Natural killer cell (primary cell): ENCODE data around the gene TRAF2. TPM values are rescaled to one million over a fixed set of nuclear protein-coding genes. Genes with fewer than 3 reads are reported as not detected.
"Not testable (repeated sequence)": the region's sequence is repeated elsewhere in the genome, so short reads cannot be mapped to it uniquely, and the experiment has no call there.

Experiments used
- ATAC-seq, 3 donors: fragments of 150-1000 bp in 2 of 3; fragments of 200-7000 bp in 1 of 3; cut with Tn5 transposase; 1 replicate in 1 of 3; 2 replicates in 2 of 3; pipeline ENCODE4 v1.10.0; 2021; ENCODE audit warnings: mild to moderate bottlenecking in 2 of 3, moderate library complexity in 2 of 3
- DNase-seq, 2 donors: peaks; one replicate each; pipeline versions ENCODE4 v3.0.0 to v3.0.0-alpha.2; 2013 to 2021; ENCODE audit warnings: mixed read lengths in 1 of 2
- H3K27ac ChIP-seq: one replicate; pipeline ENCODE4 v1.5.1; 2013; ENCODE audit warnings: mild to moderate bottlenecking, low read length
- H3K27me3 ChIP-seq: one replicate; pipeline ENCODE4 v1.6.1; 2013; ENCODE audit warnings: low read length; ENCODE audit not compliant: control insufficient read depth, insufficient read depth
- H3K36me3 ChIP-seq: one replicate; pipeline ENCODE4 v1.6.1; 2013; ENCODE audit warnings: low read length; ENCODE audit not compliant: control insufficient read depth, insufficient read depth
- H3K4me1 ChIP-seq: one replicate; pipeline ENCODE4 v1.6.1; 2013; ENCODE audit warnings: low read length; ENCODE audit not compliant: control insufficient read depth, insufficient read depth
- H3K4me3 ChIP-seq: one replicate; pipeline ENCODE4 v1.5.1; 2013; ENCODE audit warnings: low read length
- H3K9me3 ChIP-seq: one replicate; pipeline ENCODE4 v1.6.1; 2013; ENCODE audit warnings: low read length; ENCODE audit not compliant: control insufficient read depth, insufficient read depth
- H3K27ac Mint-ChIP-seq, 2 donors: one replicate each; pipeline ENCODE4 v1.8.0; 2022; ENCODE audit warnings: mild to moderate bottlenecking in 2 of 2, mixed read lengths in 2 of 2, moderate library complexity in 1 of 2
- H3K27me3 Mint-ChIP-seq, 2 donors: one replicate each; pipeline ENCODE4 v1.8.0; 2022; ENCODE audit warnings: low read depth in 2 of 2, mixed read lengths in 2 of 2
- H3K36me3 Mint-ChIP-seq: one replicate; pipeline ENCODE4 v1.8.0; 2022; ENCODE audit warnings: mixed read lengths
- H3K4me1 Mint-ChIP-seq, 2 donors: one replicate each; pipeline ENCODE4 v1.8.0; 2022; ENCODE audit warnings: mixed read lengths in 2 of 2
- H3K4me3 Mint-ChIP-seq: one replicate; pipeline ENCODE4 v1.8.0; 2022; ENCODE audit warnings: mild to moderate bottlenecking, moderate library complexity, mixed read lengths
- H3K9me3 Mint-ChIP-seq, 2 donors: one replicate each; pipeline ENCODE4 v1.8.0; 2022; ENCODE audit warnings: mixed read lengths in 2 of 2
- CTCF ChIP-seq: fragments of 200-600 bp; IDR thresholded peaks from one replicate; pipeline ENCODE4 v1.8.0; 2022; ENCODE audit warnings: antibody characterized with exemption
- WGBS: methylation state at CpG from one replicate; pipeline ENCODE4 v1.1.7; 2013; ENCODE audit warnings: missing lambda C conversion rate; ENCODE audit not compliant: insufficient coverage; 5-methylcytosine and 5-hydroxymethylcytosine counted together
- intact Hi-C: fragments of 100-400 bp; cut with micrococcal nuclease; formaldehyde crosslinking; loops from one replicate; pipeline ENCODE4 v1.14.2; 2022
- total RNA-seq, 4 donors: library from RNA; stranded (reverse); fragments of 120-200 nt in 1 of 4; gene quantifications; one replicate each; pipeline versions ENCODE4 v1.2.3 to v1.2.4, GENCODE V29; 2013 to 2022

TRAF2 gene
- total RNA-seq, 3 donors from 2014 or later (not counting 1 experiment from before 2014, with no cell fraction given) = 17.4 to 35.5 (median 25.0) TPM

DNA sequence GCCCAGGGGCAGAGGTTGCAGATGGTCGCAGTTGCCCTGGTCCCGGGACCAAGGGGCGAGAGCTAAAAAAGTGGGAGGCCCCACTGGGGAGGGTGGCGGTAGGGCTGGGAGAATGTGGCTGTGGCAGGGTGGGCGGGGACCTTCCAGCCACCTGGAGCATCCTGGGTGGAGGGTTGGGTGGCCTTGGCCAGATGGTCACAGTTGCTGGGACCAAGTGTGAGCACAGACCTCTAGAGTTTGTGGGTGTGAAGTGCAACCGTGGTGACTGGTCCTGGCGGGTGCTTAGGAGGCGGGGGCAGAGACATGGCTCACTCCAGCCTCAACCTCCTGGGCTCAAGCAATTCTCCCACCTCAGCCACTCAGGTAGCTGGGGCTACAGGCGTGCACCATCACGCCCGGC is 5.7 kb upstream of the TRAF2 start:
- Mint-ChIP-seq H3K27ac (peak overlapping the region; percentile 89 to 93), H3K4me3 (peak overlapping the region; percentile 51), H3K36me3 (no peaks in the 10 kb centered on the region), H3K4me1 (peaks cover 8 to 26% of the 10 kb centered on the region in 2 donors), H3K27me3 (no peaks in the 10 kb centered on the region), H3K9me3 (no peaks in the 10 kb centered on the region)
- no peak overlapping the region for H3K4me3 ChIP-seq
- ATAC-seq (no peak), DNase-seq (no peak)
- no peak overlapping the region for H3K27ac ChIP-seq
- no peak for TF ChIP-seq CTCF
- peaks cover 46% of the 10 kb centered on the region for H3K4me1 ChIP-seq
- no peaks in the 10 kb centered on the region for H3K9me3 ChIP-seq
- intact Hi-C loops = no loop called here
- 64% methylated on average over 11 of the region's 11 CpGs for WGBS
- H3K27me3 ChIP-seq = no peaks in the 10 kb centered on the region
- no peaks in the 10 kb centered on the region for H3K36me3 ChIP-seq

GRCh38 chr9:136881691-136882108 is 4.6 kb upstream of the TRAF2 start:
- H3K4me3 ChIP-seq = peak overlapping the region; percentile 30
- no peaks in the 10 kb centered on the region for H3K9me3 ChIP-seq
- Mint-ChIP-seq H3K27me3 (no peaks in the 10 kb centered on the region), H3K27ac (peak overlapping the region; percentile 89 to 93), H3K4me3 (peak overlapping the region; percentile 81), H3K9me3 (no peaks in the 10 kb centered on the region), H3K4me1 (peaks cover 8 to 26% of the 10 kb centered on the region in 2 donors), H3K36me3 (no peaks in the 10 kb centered on the region)
- intact Hi-C loops = loop anchor here (1.0 kb wide), 2 partner anchors 15 to 111 kb away; partner anchors contain the start of genes EDF1 and PAXX
- TF ChIP-seq CTCF = no peak
- H3K36me3 ChIP-seq = no peaks in the 10 kb centered on the region
- peak in 1 of 3 donors; percentile 6 for ATAC-seq
- H3K4me1 ChIP-seq = peaks cover 48% of the 10 kb centered on the region
- H3K27ac ChIP-seq = peak overlapping the region; percentile 90
- DNase-seq = peak; percentile 42 to 64
- H3K27me3 ChIP-seq = no peaks in the 10 kb centered on the region
- WGBS = 3% methylated on average over 8 of the region's 9 CpGs

- H3K27ac ChIP-seq = peak overlapping the region; percentile 90
- intact Hi-C loops = loop anchor here (1.0 kb wide), 2 partner anchors 16 to 110 kb away; partner anchors contain the start of genes EDF1 and PAXX
- no peaks in the 10 kb centered on the region for H3K9me3 ChIP-seq
- ATAC-seq (peak; percentile 57 to 74 (median 60)), DNase-seq (peak; percentile 86 to 94)
- H3K27me3 ChIP-seq = no peaks in the 10 kb centered on the region
- peak overlapping the region; percentile 81 for H3K4me3 Mint-ChIP-seq
- H3K9me3 Mint-ChIP-seq = no peaks in the 10 kb centered on the region
- 21% methylated on average over 19 of the region's 19 CpGs for WGBS
- no peak for TF ChIP-seq CTCF
- no peaks in the 10 kb centered on the region for H3K36me3 Mint-ChIP-seq
- peaks cover 54% of the 10 kb centered on the region for H3K4me1 ChIP-seq
- H3K36me3 ChIP-seq = no peaks in the 10 kb centered on the region
- peaks cover 12 to 31% of the 10 kb centered on the region in 2 donors for H3K4me1 Mint-ChIP-seq
- peak overlapping the region; percentile 30 for H3K4me3 ChIP-seq
- H3K27ac Mint-ChIP-seq = peak overlapping the region; percentile 89 to 93
- no peaks in the 10 kb centered on the region for H3K27me3 Mint-ChIP-seq
These were observed 4.0 kb upstream of the TRAF2 start for GRCh38 chr9:136882109-136882946.

- not testable (repeated sequence) for H3K9me3 ChIP-seq, H3K9me3 Mint-ChIP-seq, H3K27me3 Mint-ChIP-seq, DNase-seq, ATAC-seq, H3K36me3 Mint-ChIP-seq, H3K4me3 ChIP-seq, H3K27me3 ChIP-seq, H3K36me3 ChIP-seq
- Mint-ChIP-seq H3K27ac (peak overlapping the region; percentile 89 to 93), H3K4me1 (peaks cover 15 to 35% of the 10 kb centered on the region in 2 donors), H3K4me3 (peak overlapping the region; percentile 81)
- WGBS = 85% methylated on average over 9 of the region's 9 CpGs
- peak overlapping the region; percentile 90 for H3K27ac ChIP-seq
- intact Hi-C loops = loop anchor here (1.0 kb wide), 2 partner anchors 17 to 109 kb away; partner anchors contain the start of genes EDF1 and PAXX
- H3K4me1 ChIP-seq = peaks cover 59% of the 10 kb centered on the region
These were observed 3.4 kb upstream of the TRAF2 start for GRCh38 chr9:136882947-136883283.

- H3K9me3 ChIP-seq, H3K27me3 Mint-ChIP-seq, DNase-seq, H3K36me3 Mint-ChIP-seq, ATAC-seq, H3K4me3 Mint-ChIP-seq, H3K9me3 Mint-ChIP-seq, H3K27me3 ChIP-seq, intact Hi-C loops, H3K4me3 ChIP-seq, H3K36me3 ChIP-seq: not testable (repeated sequence)
- Mint-ChIP-seq H3K4me1 (peaks cover 15 to 40% of the 10 kb centered on the region in 2 donors), H3K27ac (peak overlapping the region; percentile 89 to 93)
- peak overlapping the region; percentile 90 for H3K27ac ChIP-seq
- WGBS = 93% methylated on average over 10 of the region's 10 CpGs
- H3K4me1 ChIP-seq = peaks cover 67% of the 10 kb centered on the region
These were observed 2.6 kb upstream of the TRAF2 start for GRCh38 chr9:136883670-136884069.
